ENCODE measurements around the gene ATP13A4. TPM values are rescaled to one million over a fixed set of nuclear protein-coding genes. Genes with fewer than 3 reads are reported as not detected.
A peak's percentile ranks its signal among the peaks of the same experiment; 100 is the strongest.

ATP13A4 gene
- total and polyA plus RNA-seq, 2 of the 8 experiments (the other 6 are each of a cell fraction or from before 2014, with no cell fraction given), result 0.12 TPM; not detected in 1

DNA sequence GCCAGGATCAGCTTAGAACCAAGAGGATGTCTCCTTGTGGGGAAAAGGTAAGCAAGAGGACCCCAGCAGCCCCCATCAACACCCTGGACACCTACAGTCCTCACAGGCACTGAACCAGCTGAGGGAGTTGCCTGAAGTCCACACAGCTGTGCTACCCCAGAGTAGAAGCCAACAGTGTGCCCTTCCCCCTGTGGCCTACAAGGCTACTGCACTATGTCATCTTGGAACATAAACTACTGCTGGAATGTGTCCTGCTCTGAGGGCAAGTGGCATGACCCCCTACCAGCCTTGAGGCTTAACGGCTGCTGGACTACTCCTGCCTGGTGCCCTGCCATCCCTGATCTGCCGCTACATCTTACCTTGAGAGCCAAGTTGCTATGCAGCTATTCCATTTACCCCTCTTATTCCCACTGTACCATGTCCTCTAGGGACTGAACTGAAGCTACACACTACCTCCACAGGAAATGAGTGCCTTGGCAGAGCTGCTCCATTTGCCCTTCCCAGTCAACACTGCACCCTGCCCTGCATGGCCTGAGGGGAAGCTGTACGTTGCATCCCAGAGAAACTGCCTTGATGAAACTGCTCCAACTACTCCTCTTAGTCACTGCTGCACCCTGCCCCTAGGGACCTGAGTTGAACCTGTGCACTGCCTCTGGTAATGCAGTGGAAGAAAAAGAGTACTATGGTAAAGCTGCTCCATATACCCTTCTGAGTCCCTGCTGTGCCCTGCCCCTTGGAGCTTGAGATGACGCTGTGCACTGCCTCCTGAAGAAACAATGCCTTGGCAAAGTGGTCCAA, 135.9 kb downstream of the ATP13A4 start:
- Histone ChIP-seq H2BK120ac (replicated peaks; ENCODE audit: low read depth, low read length) (no peak overlapping the region), H2BK12ac (ENCODE audit: low read depth, low read length) (no peak overlapping the region), H3K79me1 (ENCODE audit: low read depth, low read length) (no peaks in the 10 kb centered on the region), H3K18ac (ENCODE audit: extremely low read depth, low read length) (no peak overlapping the region), H3K23ac (ENCODE audit: insufficient read length) (no peak overlapping the region), H2BK20ac (ENCODE audit: low read length) (no peak overlapping the region), H3K27me3 (replicated peaks in 1 of 4; ENCODE audit: control insufficient read depth in 3 of 4, extremely low read depth in 1 of 4, insufficient read depth in 3 of 4, low read length in 3 of 4) (no peaks in the 10 kb centered on the region), H4K20me1 (replicated peaks in 1 of 2; ENCODE audit: control insufficient read depth in 1 of 2, insufficient read depth in 2 of 2, low read length in 2 of 2) (no peaks in the 10 kb centered on the region), H3K36me3 (ENCODE audit: control insufficient read depth in 2 of 4, insufficient read depth in 4 of 4, low read length in 3 of 4) (no peaks in the 10 kb centered on the region), H3K14ac (ENCODE audit: insufficient read length) (no peak overlapping the region), H3K27ac (ENCODE audit: low read depth, low read length) (no peak overlapping the region), H2AFZ (ENCODE audit: low read length) (no peak overlapping the region), H4K5ac (ENCODE audit: insufficient read length, low read depth, low read length) (no peak overlapping the region), H3K56ac (replicated peaks; ENCODE audit: insufficient read length, low read depth, low read length) (no peak overlapping the region), H3K4me1 (replicated peaks in 1 of 4; ENCODE audit: control insufficient read depth in 3 of 4, insufficient read depth in 4 of 4, low read length in 3 of 4) (no peaks in the 10 kb centered on the region), H3K23me2 (ENCODE audit: low read depth, low read length) (no peaks in the 10 kb centered on the region), H4K8ac (ENCODE audit: extremely low read depth, insufficient read depth, low read length) (no peak overlapping the region), H3K4me2 (ENCODE audit: insufficient read depth in 1 of 2, low read depth in 2 of 2, low read length in 2 of 2) (no peak overlapping the region), H2BK5ac (ENCODE audit: low read depth, low read length) (peak overlapping the region; percentile 68; the same call in 1 of the 2 replicates), H2BK15ac (ENCODE audit: low read length) (no peak overlapping the region), H3K79me2 (ENCODE audit: control insufficient read depth in 1 of 2, insufficient read depth in 2 of 2, low read length in 2 of 2) (no peaks in the 10 kb centered on the region), H3K4ac (replicated peaks; ENCODE audit: insufficient read length, low read depth, low read length) (no peak overlapping the region), H3K9me3 (ENCODE audit: insufficient read depth in 2 of 2, low read depth in 1 of 2, low read length in 1 of 2) (0 out of 4 replicates have a peak, but pooled peaks cover 0 to 7% of the 10 kb centered on the region in 2 experiments), H4K91ac (replicated peaks; ENCODE audit: insufficient read length, low read length) (no peak overlapping the region), H2AK5ac (ENCODE audit: low read depth, low read length) (no peak overlapping the region), H3K4me3 (ENCODE audit: extremely low read depth in 1 of 4, insufficient read depth in 2 of 4, low read depth in 3 of 4, low read length in 4 of 4) (no peak overlapping the region), H3K9ac (replicated peaks in 1 of 4; ENCODE audit: extremely low read depth in 1 of 4, low read depth in 3 of 4, low read length in 3 of 4) (no peak overlapping the region)
- TF ChIP-seq RAD21 (IDR thresholded peaks at IDR 0.05 in 1 of 2, conservative IDR thresholded peaks at IDR 0.05 in 1 of 2; ENCODE audit: low read depth in 2 of 2, low read length in 2 of 2), result no peak
- no peak for TF ChIP-seq CBX5 (IDR thresholded peaks at IDR 0.05; ENCODE audit: low read depth, low read length)
- TF ChIP-seq, protein P1, sequence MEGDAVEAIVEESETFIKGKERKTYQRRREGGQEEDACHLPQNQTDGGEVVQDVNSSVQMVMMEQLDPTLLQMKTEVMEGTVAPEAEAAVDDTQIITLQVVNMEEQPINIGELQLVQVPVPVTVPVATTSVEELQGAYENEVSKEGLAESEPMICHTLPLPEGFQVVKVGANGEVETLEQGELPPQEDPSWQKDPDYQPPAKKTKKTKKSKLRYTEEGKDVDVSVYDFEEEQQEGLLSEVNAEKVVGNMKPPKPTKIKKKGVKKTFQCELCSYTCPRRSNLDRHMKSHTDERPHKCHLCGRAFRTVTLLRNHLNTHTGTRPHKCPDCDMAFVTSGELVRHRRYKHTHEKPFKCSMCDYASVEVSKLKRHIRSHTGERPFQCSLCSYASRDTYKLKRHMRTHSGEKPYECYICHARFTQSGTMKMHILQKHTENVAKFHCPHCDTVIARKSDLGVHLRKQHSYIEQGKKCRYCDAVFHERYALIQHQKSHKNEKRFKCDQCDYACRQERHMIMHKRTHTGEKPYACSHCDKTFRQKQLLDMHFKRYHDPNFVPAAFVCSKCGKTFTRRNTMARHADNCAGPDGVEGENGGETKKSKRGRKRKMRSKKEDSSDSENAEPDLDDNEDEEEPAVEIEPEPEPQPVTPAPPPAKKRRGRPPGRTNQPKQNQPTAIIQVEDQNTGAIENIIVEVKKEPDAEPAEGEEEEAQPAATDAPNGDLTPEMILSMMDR (IDR thresholded peaks at IDR 0.05; ENCODE audit: control extremely low read depth in 1 of 3, insufficient read depth in 1 of 3, low read depth in 1 of 3, low read length in 3 of 3), result peak in 1 of 3 experiments; percentile 10; a peak in 1 of 4 replicates
- DNase-seq (ENCODE audit: low read depth in 1 of 2, low spot score in 2 of 2) (no peak), FAIRE-seq (no peak)
- ChIA-PET POLR2A (ENCODE audit: partially characterized antibody) (no interaction called here), CTCF (ENCODE audit: partially characterized antibody) (interaction anchor here (0.6 to 1.3 kb wide), 4 partner anchors 8 to 710 kb away, joined by 3 to 4 read pairs (median 3); no protein-coding TSS in a partner anchor)
- WGBS, 2 experiments (ENCODE audit: extremely low coverage in 1 of 2, insufficient coverage in 1 of 2, insufficient read length in 1 of 2, insufficient replicate concordance in 2 of 2, low coverage in 1 of 2, low lambda C conversion rate in 2 of 2, missing lambda C conversion rate in 1 of 2), result 88% methylated on average over 4 of the region's 4 CpGs; no CpG with 5 or more reads in 1 of the 2 experiments
